Colon (tissue), 2 donors: Measurements from ENCODE around the gene CD55.

Source experiments
- FAIRE-seq: peaks from 2 replicates; lab custom pipeline; 2012; peaks lifted over from hg19 to GRCh38; lab: Jason Lieb, UNC
- donor health status: control.
- donor health status: control.

CD55 gene

GRCh38 chr1:207362962-207363860 is 41.7 kb downstream of the CD55 start:
- FAIRE-seq: no peak

- no peak for FAIRE-seq
These were observed 42.4 kb downstream of the CD55 start for GRCh38 chr1:207363871-207364270.

GRCh38 chr1:207364614-207365013 is 43.1 kb downstream of the CD55 start:
- FAIRE-seq: no peak

GRCh38 chr1:207365063-207365462 is 43.6 kb downstream of the CD55 start:
- no peak for FAIRE-seq

GRCh38 chr1:207366022-207366421 is 44.5 kb downstream of the CD55 start:
- FAIRE-seq: no peak

GRCh38 chr1:207388721-207389120 is 67.2 kb downstream of the CD55 start:
- FAIRE-seq: no peak

GRCh38 chr1:207389728-207390464 is 68.4 kb downstream of the CD55 start:
- no peak for FAIRE-seq

GRCh38 chr1:207393610-207394009 is 72.1 kb downstream of the CD55 start:
- FAIRE-seq: no peak

GRCh38 chr1:207396168-207396746 is 74.8 kb downstream of the CD55 start:
- no peak for FAIRE-seq

- FAIRE-seq: no peak
These were observed 76.0 kb downstream of the CD55 start for GRCh38 chr1:207397525-207397926.

- FAIRE-seq: no peak
These were observed 77.5 kb downstream of the CD55 start for GRCh38 chr1:207398986-207399385.

GRCh38 chr1:207401578-207401977 is 80.1 kb downstream of the CD55 start:
- FAIRE-seq: no peak

- FAIRE-seq: no peak
These were observed 81.3 kb downstream of the CD55 start for GRCh38 chr1:207402744-207403143.

- peak; percentile 28 for FAIRE-seq
These were observed 83.5 kb downstream of the CD55 start for GRCh38 chr1:207404849-207405525.

- FAIRE-seq: no peak
These were observed 84.3 kb downstream of the CD55 start for GRCh38 chr1:207405814-207406213.

- FAIRE-seq: no peak
These were observed 86.3 kb downstream of the CD55 start for GRCh38 chr1:207407655-207408260.
